ENCODE data around the gene SBF1.
"Not testable (repeated sequence)": the region's sequence is repeated elsewhere in the genome, so short reads cannot be mapped to it uniquely, and the experiment has no call there.

SBF1 gene

GRCh38 chr22:50443801-50444625, 30.8 kb downstream of the SBF1 start:
- no peak for DNase-seq

GRCh38 chr22:50443197-50443596, 31.6 kb downstream of the SBF1 start:
- no peak for DNase-seq

GRCh38 chr22:50441428-50441993, 33.3 kb downstream of the SBF1 start:
- no peak for DNase-seq

- DNase-seq = no peak
These were observed 34.1 kb downstream of the SBF1 start for GRCh38 chr22:50440544-50441249.

GRCh38 chr22:50439871-50440331, 34.9 kb downstream of the SBF1 start:
- DNase-seq = no peak

GRCh38 chr22:50439314-50439870, 35.4 kb downstream of the SBF1 start:
- no peak for DNase-seq

GRCh38 chr22:50438305-50439275, 36.2 kb downstream of the SBF1 start:
- no peak for DNase-seq

- DNase-seq = no peak
These were observed 37.1 kb downstream of the SBF1 start for GRCh38 chr22:50437511-50438304.

- no peak for DNase-seq
These were observed 37.9 kb downstream of the SBF1 start for GRCh38 chr22:50436841-50437341.

GRCh38 chr22:50436015-50436830, 38.6 kb downstream of the SBF1 start:
- no peak for DNase-seq

GRCh38 chr22:50435291-50436014, 39.4 kb downstream of the SBF1 start:
- no peak for DNase-seq

- no peak for DNase-seq
These were observed 40.0 kb downstream of the SBF1 start for GRCh38 chr22:50434849-50435248.

- not testable (repeated sequence) for DNase-seq
These were observed 41.8 kb downstream of the SBF1 start for GRCh38 chr22:50432877-50433510.

- no peak for DNase-seq
These were observed 42.5 kb downstream of the SBF1 start for GRCh38 chr22:50432131-50432876.

GRCh38 chr22:50425179-50425916, 49.5 kb downstream of the SBF1 start:
- no peak for DNase-seq

GRCh38 chr22:50423956-50424355, 50.9 kb downstream of the SBF1 start:
- no peak for DNase-seq

Measured in CD4-positive, alpha-beta T cell treated with Interleukin-4 for 4 hours (primary cell).